Retinal pigment epithelial cell (primary cell): ENCODE results near the gene RSBN1.

Experiments used
- DNase-seq: peaks from one replicate; pipeline ENCODE4 v3.0.0-alpha.2; 2010; ENCODE audit warnings: low read depth
- H3K4me3 ChIP-seq: 2 replicates; pipeline ENCODE4 v1.5.1; 2011; ENCODE audit warnings: mild to moderate bottlenecking, low read length, control low read depth, moderate library complexity
- TF ChIP-seq, protein P1 (sequence below): conservative IDR thresholded peaks from 2 replicates; pipeline ENCODE4 v1.5.1; 2011; ENCODE audit warnings: low read depth, low read length, control low read depth, inconsistent platforms

The RSBN1 gene

DNA sequence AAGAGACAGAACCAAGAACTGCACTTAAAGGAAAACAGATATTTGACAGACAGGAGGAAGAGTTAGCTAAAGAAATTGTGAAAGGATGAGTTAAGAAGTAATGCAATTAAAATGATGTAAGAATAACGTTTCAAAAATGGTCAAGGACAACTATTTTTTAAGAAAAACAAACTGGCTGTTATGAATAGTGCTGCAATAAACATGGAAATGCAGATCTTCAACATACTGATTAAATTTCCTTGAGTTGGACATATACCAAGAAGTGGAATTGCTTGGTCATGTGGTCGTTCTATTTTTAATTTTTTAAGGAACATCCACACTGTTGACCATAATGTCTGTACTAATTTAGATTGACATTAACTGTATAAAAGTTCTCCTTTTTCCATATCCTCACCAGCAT lies 29.9 kb downstream of the RSBN1 start:
- DNase-seq, result no peak
- no peak overlapping the region for H3K4me3 ChIP-seq
- TF ChIP-seq, protein P1, sequence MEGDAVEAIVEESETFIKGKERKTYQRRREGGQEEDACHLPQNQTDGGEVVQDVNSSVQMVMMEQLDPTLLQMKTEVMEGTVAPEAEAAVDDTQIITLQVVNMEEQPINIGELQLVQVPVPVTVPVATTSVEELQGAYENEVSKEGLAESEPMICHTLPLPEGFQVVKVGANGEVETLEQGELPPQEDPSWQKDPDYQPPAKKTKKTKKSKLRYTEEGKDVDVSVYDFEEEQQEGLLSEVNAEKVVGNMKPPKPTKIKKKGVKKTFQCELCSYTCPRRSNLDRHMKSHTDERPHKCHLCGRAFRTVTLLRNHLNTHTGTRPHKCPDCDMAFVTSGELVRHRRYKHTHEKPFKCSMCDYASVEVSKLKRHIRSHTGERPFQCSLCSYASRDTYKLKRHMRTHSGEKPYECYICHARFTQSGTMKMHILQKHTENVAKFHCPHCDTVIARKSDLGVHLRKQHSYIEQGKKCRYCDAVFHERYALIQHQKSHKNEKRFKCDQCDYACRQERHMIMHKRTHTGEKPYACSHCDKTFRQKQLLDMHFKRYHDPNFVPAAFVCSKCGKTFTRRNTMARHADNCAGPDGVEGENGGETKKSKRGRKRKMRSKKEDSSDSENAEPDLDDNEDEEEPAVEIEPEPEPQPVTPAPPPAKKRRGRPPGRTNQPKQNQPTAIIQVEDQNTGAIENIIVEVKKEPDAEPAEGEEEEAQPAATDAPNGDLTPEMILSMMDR, result no peak

DNA sequence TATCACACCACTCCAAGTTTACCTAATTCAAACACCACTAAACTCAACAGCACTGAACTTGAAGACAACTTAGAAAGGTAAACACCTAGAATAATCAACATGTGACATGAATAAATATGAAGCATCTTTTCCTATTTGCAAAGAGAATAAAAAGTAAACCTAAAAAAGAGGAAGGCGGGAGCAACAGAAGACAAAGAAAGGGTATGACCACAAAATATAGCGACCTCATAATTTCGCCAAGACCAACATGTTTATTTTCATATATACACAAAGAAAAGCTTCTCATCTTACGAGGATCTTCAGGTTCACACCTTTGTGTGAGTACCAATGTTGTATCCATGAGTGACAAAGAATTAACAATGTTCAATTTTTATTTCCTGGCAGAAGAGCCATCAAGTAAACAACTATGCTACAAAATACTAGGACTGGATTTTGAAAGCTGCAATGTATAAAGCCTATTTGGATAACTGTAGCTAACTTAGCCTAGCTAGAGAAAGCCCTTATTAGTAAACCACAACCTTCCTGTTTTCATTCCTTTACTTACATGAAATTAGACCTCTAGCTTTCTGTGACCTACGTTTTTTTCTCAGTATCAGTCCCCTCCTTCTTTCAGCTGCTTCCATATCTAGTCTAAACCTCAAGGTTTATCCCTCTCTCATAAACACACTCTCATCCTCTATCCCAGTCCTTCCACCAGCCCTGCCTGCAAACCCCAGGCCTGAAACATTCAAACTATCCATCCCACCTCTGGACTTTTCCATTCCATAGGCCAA lies 31.7 kb downstream of the RSBN1 start:
- no peak overlapping the region for H3K4me3 ChIP-seq
- DNase-seq, result no peak
- TF ChIP-seq, protein P1, result no peak

DNA sequence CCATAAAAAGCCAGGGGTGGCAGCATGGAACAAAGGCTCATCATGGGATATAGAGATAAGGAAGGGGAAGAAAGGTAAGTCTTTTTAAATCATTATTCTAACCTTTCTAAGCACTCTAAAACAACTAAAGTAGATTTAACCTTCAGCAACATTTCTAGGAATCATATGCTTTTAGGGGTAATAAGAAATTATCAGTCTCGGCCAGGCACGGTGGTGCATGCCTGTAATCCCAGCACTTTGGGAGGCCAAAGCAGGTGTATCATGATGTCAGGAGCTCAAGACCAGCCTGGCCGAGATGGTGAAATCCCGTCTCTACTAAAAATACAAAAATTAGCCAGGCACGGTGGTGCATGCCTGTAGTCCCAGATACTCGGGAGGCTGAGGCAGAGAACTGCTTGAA lies 32.7 kb downstream of the RSBN1 start:
- DNase-seq, result no peak
- H3K4me3 ChIP-seq, result no peak overlapping the region
- TF ChIP-seq, protein P1, result no peak

DNA sequence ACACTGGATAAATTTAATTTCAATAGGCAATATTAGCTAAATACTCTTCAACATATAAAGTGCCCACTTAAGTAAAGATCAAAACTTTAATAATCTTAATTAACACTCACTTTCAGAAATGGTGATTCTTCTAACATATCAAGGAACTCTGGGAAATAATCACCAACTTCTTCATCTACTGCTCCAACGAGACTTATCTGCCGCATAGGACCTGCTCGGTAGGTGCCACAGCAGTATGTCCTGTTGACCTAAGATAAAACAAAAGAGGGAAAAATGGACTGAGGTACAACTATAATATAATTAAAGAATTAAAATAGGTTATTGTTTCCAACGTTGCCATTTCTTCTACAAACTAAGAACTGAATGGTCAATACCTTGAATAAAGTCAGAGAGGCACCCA lies 34.7 kb downstream of the RSBN1 start:
- DNase-seq, result no peak
- H3K4me3 ChIP-seq, result no peak overlapping the region
- TF ChIP-seq, protein P1, result no peak

DNA sequence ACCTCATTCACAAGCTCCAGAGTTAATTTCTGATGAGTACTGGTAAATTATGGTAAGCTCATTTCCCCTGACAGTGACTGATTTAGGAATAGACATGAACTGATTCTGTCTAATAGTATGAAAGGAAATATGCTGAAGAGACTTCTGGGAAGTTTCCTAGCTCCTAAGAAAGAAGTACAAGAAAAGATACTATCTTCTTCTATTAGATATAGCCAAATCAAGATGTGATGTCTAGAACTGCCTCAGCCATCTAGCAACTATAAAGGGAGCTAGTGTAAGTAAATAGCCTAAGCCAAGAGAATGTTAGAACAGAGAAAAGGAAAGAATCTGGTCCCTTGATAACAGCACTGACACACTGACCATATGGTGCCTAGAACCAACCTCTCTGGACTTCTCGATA lies 42.2 kb downstream of the RSBN1 start:
- TF ChIP-seq, protein P1, result no peak
- DNase-seq, result no peak
- H3K4me3 ChIP-seq, result no peak overlapping the region

DNA sequence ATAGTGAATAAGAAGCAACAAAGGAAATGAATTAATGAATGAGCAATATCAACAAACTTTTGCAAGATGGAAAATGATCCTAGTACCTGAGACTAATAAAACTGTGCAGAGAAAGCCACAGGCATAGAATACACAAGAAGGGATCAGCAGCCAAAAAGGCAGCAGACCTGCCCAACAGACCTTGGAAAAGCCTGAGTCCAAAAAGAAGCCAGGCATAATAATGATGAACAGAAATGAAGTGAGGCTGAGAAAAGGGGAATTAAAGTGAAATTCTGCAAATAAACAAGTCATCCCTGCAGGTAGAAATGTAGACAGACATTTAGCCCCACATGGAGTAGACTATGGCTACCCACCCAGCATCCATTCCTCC lies 42.7 kb downstream of the RSBN1 start:
- TF ChIP-seq, protein P1, result no peak
- H3K4me3 ChIP-seq, result no peak overlapping the region
- DNase-seq, result no peak

DNA sequence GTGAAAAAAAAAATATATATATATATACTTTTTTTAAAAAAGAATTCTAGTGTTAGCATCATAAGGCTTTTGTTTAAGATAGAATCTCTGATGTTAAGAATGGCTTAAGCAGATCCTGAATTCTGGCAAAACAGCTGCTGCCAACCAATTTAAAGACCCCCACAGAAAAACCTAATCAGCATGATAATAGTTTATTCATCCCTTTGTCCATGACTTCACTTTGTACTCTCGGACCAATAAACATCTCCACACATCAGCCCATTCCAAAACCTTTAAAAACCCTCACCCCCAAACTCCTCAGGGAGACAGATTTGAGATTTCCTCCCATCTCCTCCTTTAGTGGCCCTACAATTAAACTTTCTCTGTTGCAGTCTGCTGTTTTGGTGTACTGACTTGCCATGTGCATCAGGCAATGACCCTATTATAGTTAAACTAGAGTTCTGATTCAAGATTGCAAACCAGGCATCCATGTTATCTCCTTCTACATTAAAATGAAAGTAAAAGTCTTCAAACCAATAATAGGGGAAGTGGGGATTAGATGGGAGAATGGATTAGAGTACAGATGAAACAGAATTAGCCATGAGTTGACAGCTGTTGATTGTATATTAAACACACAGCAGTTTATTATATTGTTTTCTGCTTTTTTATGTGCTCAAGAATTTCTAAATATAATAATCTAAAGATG lies 43.2 kb downstream of the RSBN1 start:
- H3K4me3 ChIP-seq, result no peak overlapping the region

More for the DNA sequence above, 43.2 kb downstream of the RSBN1 start:
- TF ChIP-seq, protein P1, result no peak
- DNase-seq, result no peak
